ENCODE measurements around the gene NPHP1.
A peak's percentile ranks its signal among the peaks of the same experiment; 100 is the strongest.
"Not testable (repeated sequence)": the region's sequence is repeated elsewhere in the genome, so short reads cannot be mapped to it uniquely, and the experiment has no call there.

Gene NPHP1

GRCh38 chr2:110190169-110190568 lies 14.6 kb downstream of the NPHP1 start:
- not testable (repeated sequence) for DNase-seq

GRCh38 chr2:110182449-110182848 lies 22.4 kb downstream of the NPHP1 start:
- DNase-seq, result no peak

GRCh38 chr2:110180036-110180435 lies 24.8 kb downstream of the NPHP1 start:
- no peak for DNase-seq

- no peak for DNase-seq
These were observed 31.3 kb downstream of the NPHP1 start for GRCh38 chr2:110173523-110173922.

GRCh38 chr2:110172506-110172905 lies 32.3 kb downstream of the NPHP1 start:
- no peak for DNase-seq

- DNase-seq, result no peak
These were observed 34.7 kb downstream of the NPHP1 start for GRCh38 chr2:110170102-110170501.

- no peak for DNase-seq
These were observed 37.4 kb downstream of the NPHP1 start for GRCh38 chr2:110167326-110168000.

GRCh38 chr2:110166266-110166665 lies 38.5 kb downstream of the NPHP1 start:
- no peak for DNase-seq

- peak; percentile 35 for DNase-seq
These were observed 47.5 kb downstream of the NPHP1 start for GRCh38 chr2:110157153-110157793.

GRCh38 chr2:110154828-110155227 lies 50.0 kb downstream of the NPHP1 start:
- DNase-seq, result not testable (repeated sequence)

- not testable (repeated sequence) for DNase-seq
These were observed 50.6 kb downstream of the NPHP1 start for GRCh38 chr2:110154188-110154587.

GRCh38 chr2:110153416-110153815 lies 51.4 kb downstream of the NPHP1 start:
- DNase-seq, result no peak

- no peak for DNase-seq
These were observed 51.9 kb downstream of the NPHP1 start for GRCh38 chr2:110152943-110153342.

GRCh38 chr2:110149330-110150220 lies 55.2 kb downstream of the NPHP1 start:
- no peak for DNase-seq

- DNase-seq, result no peak
These were observed 57.9 kb downstream of the NPHP1 start for GRCh38 chr2:110146945-110147332.

GRCh38 chr2:110146183-110146944 lies 58.4 kb downstream of the NPHP1 start:
- DNase-seq, result no peak

- no peak for DNase-seq
These were observed 60.8 kb downstream of the NPHP1 start for GRCh38 chr2:110143982-110144381.

- no peak for DNase-seq
These were observed 64.4 kb downstream of the NPHP1 start for GRCh38 chr2:110140401-110140800.

- no peak for DNase-seq
These were observed 70.8 kb downstream of the NPHP1 start for GRCh38 chr2:110134025-110134424.

GRCh38 chr2:110131166-110131565 lies 73.6 kb downstream of the NPHP1 start:
- no peak for DNase-seq

- DNase-seq, result no peak
These were observed 74.1 kb downstream of the NPHP1 start for GRCh38 chr2:110130757-110131156.

GRCh38 chr2:110126906-110127305 lies 77.9 kb downstream of the NPHP1 start:
- peak; percentile 36 for DNase-seq
